Measurements from ENCODE around the gene PLCB1.

The PLCB1 gene

GRCh38 chr20:8891039-8891438, 759.0 kb downstream of the PLCB1 start:
- DNase-seq (ENCODE audit: low spot score): no peak

DNA sequence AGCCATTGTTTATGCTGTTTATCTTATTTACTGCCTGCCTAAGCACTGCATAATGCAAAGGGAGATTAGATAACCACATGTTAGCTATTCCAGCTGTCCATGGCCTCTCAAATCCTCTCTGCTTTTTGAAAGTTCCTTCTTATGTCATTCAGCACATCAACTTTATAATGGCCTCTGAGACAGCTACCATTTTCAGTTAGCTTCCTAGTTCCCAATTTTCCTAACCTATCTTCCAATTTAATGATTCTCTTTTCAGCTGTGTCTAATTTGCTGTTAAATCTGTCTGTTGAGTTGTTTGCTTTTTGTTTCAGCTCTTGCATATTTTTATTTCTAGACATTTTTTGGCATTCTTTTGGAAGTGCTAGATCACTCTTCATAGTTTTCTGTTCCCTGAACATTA, 763.4 kb downstream of the PLCB1 start:
- no peak for DNase-seq (ENCODE audit: low spot score)

DNA sequence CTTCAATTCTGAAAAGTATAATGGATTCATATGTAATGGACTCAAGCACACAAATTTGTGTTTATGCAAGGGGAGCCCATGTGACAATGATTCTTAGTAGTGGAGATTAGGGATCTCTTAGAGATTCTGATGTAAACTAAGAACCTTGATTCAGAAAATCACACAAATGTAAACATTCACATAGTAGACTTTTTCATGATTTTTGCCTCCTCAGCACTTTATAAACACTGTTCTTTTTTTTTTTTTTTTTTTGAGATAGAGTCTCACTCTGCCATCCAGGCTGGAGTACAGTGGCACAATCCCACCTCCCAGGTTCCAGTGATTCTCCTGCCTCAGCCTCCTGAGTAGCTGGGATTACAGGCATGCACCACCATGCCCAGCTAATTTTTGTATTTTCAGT, 766.8 kb downstream of the PLCB1 start:
- DNase-seq (ENCODE audit: low spot score): no peak

DNA sequence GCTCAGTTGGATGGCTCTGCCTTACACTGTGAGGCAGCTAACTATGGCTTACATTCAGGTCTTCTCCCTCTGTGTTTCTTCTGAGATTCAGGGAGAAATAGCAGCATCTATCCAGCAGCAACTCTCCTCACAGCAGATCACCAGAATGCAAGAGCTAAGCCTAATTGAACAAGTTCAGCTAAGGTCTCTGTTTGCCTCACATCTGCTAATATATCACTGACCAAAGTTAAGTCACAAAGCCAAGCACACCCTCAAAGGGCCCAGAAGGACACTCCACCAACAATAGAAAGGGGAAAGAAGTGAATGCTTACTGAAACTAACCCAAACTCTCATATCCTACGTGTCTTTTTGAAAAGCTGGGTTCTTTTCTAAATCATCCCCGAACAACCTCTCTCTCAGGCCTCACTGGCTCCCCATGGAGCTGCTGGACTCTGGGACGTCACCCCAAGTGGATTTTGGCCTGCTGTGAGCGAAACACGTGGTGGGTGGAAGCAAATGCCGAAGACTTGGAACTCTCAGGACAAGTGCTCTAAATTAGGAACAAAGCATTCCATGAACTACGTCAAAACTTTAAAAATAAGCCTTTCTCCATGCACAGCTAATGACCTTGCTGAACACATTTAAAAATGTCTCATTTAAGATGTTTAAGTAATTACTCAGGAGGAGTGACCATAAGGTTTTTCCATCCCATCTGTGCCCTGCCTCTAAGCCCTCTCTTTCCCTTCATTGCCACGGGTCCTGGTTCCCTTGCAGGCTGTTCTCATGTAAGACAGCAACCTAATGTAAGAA, 769.4 kb downstream of the PLCB1 start:
- DNase-seq (ENCODE audit: low spot score): no peak

- no peak for DNase-seq (ENCODE audit: low spot score)
Observed at GRCh38 chr20:8903655-8904605, 771.9 kb downstream of the PLCB1 start.

- DNase-seq (ENCODE audit: low spot score): no peak
Observed at GRCh38 chr20:8909596-8909995, 777.5 kb downstream of the PLCB1 start.

GRCh38 chr20:8912096-8912495, 780.0 kb downstream of the PLCB1 start:
- no peak for DNase-seq (ENCODE audit: low spot score)

DNA sequence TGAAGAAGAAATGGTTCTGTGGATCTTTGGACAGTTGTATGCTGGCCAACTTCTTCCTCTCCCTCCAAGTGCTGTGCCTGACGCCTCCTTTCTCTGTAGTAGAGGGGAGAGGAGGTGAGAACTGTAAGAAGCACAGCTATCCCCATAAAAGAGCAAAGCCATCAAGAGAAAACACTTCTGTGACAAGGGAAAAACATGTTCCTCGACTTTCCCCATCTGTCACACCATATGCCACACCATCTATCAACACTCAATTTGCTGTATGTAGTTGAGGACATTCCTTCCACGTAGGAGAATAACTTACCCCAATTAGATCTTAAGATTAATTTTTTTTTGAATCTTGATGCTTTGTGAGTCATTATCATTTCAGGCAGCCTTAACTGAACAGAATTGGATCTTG, 780.7 kb downstream of the PLCB1 start:
- no peak for DNase-seq (ENCODE audit: low spot score)

DNA sequence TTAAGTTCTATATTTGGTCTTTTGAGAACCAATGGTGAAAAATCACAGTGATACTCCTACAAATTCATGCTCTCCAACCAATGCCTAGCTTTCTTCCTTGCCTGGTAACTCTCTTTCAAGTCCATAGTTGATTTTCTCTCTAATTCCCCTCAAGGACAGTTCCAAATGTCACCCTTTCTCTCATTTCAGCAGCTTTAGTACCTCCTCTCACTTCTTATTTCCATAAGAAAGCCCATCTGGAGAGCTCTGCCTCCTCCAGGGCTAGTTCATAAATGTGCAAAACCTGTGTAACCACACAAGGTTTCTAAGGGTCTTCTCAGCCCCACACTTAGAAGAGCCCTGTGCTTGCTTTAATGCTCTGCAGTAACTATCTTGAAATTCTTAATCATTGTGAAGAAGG, 781.4 kb downstream of the PLCB1 start:
- DNase-seq (ENCODE audit: low spot score): no peak

GRCh38 chr20:8914421-8914820, 782.4 kb downstream of the PLCB1 start:
- no peak for DNase-seq (ENCODE audit: low spot score)

- DNase-seq (ENCODE audit: low spot score): no peak
Observed at GRCh38 chr20:8917084-8917483, 785.0 kb downstream of the PLCB1 start.

- DNase-seq (ENCODE audit: low spot score): no peak
Observed at GRCh38 chr20:8918145-8918544, 786.1 kb downstream of the PLCB1 start.

GRCh38 chr20:8924539-8924938, 792.5 kb downstream of the PLCB1 start:
- no peak for DNase-seq (ENCODE audit: low spot score)

GRCh38 chr20:8930726-8931125, 798.7 kb downstream of the PLCB1 start:
- DNase-seq (ENCODE audit: low spot score): no peak

- no peak for DNase-seq (ENCODE audit: low spot score)
Observed at GRCh38 chr20:8932192-8933165, 800.4 kb downstream of the PLCB1 start.

GRCh38 chr20:8933381-8933807, 801.3 kb downstream of the PLCB1 start:
- DNase-seq (ENCODE audit: low spot score): no peak

GRCh38 chr20:8934362-8934761, 802.3 kb downstream of the PLCB1 start:
- DNase-seq (ENCODE audit: low spot score): no peak

Data from left forelimb (tissue), 1 donor.